GM18519 (cell line): ENCODE results near the gene PPP2R1B.

Experiments
- ATAC-seq: cut with Tn5 transposase; IDR thresholded peaks from one replicate; pipeline ENCODE4 v1.9.1; 2021; ENCODE audit warnings: mild to moderate bottlenecking, moderate library complexity; ENCODE audit not compliant: unreplicated experiment, low FRiP score

Gene PPP2R1B

DNA sequence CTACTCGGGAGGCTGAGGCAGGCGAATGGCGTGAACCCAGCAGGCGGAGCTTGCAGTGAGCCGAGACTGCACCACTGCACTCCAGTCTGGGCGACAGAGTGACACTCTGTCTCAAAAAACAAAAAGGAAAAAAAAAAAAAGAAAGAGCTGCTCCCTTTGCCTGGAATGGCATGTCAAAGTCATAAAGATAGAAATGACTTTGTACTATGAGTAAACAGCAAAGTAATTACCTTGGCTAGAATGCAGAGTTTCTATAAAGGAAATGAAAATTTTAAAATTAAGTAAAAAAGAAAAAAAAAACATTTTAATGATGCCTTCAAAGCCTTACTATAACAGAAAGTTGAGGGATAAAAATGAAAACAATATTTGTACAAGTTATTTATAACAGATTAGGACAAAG, 10.1 kb downstream of the PPP2R1B start:
- no peak for ATAC-seq

DNA sequence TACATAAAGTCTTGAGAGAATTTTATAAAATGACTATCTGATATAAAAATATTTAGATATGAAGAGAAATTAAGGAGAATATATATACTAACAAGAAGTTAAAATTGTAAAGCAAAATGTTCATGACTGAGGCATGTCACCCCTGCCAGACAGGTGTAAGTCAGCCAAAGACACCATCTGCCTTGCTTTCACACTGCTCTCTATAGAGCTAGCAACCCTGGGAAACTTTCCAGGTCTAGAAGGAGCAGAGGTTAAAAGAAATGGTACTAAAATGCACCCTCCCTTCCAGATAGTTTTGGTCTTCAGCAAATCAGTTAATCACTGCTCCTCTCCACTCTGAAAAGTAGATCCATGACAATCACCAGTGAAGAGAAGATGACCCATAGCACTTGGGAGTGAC, 16.5 kb downstream of the PPP2R1B start:
- ATAC-seq, result no peak

DNA sequence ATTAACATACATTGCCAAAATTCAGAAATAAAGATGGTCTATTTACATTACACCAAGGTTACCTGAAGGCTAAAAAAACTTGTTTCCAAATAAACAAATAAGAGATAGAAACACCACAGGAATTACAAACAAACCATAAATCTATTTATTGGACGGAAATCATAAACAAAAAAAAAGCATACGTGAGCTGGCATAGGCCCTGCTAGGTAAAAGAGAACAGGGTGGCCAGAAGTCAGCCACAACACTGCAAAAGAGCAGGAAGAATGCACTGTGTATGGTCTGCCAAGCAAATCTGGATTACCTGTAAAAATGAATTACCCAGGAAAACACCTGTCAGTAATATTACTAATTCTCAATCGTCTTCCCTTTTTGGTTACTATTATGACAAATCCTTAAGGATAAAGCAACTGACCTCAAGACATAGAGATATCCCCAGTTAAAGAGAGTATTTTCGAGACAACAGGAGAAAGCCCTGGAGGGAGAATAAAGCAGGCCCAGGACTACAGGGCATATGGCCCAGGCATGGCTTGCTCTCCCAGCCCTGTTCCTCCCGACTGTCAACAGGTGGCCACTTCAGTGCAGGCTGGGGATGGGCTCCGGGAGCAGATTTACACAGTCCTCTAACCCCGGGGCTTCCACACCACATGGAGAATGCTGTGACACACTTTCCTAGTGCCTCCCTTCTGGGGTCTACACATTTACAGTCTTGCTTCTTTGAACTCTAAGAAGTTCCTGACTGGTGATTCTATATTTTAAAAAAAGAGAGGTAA, 18.0 kb downstream of the PPP2R1B start:
- ATAC-seq, result no peak

DNA sequence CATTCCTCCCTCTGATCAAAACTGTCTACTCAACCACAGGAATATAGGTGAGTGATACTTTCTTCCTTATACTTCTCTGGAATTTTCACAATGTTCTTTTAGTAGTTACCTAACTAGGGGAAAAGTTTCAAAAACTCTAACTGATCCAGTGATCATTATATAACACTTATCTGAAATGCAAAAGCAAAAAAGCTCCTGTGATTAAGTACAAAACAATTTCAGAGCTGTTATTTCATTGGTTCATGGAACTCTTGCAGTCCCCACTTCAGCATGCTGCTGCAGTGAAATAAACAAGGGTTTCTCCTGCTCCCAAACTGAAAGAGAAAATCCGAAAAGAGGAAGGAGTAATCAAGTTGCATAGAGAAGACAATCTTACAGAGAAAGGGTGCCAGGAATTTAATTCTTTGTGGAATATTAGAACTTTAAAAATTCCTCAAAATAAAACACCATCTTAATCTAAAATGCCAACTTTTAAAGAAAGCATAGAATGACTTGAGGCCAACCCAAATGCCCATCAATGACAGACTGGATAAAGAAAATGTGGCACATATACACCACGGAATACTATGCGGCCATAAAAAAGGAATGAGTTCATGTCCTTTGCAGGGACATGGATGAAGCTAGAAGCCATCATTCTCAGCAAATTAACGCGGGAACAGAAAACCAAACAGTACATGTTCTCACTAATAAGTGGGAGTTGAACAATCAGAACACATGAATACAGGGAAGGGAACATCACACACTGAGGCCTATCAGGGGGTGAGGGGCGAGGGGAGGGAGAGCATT, 20.3 kb downstream of the PPP2R1B start:
- ATAC-seq, result no peak

DNA sequence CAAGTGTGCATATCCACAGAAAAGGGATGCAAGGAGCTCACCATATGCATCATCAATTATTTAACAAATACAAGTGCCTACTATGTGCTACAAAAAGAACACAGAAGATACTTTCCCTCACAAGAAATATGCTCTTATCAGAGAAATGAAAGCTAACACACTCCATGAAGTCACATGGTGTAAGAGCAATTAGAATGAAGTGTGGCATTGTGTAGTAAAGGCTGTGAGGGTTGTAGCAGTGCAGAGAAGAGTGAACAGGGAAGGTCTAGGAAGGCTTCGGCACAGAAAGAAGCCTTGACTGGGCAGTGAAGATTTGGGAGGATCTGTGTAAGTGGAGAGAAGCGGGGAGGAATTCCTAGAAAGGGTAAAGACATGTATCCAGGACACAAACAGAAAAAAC, 22.5 kb downstream of the PPP2R1B start:
- no peak for ATAC-seq

DNA sequence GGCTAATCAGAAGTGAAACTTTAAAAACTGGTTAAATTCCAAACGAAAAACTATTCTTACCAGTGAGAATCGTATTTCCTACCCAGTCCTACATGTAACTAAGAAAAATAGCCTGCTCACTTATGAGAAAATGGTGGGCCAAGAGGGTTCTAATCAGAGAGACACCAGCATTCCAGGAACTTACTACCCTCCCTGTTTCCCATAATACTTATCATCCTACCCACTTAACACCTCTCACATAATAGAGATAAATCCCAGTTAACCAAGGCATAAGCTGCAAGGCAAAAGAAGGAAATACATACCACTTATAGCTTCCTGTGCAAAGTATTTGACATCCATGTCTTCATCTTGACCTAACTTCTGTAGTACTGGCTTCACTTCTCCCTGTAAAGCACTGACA, 24.4 kb downstream of the PPP2R1B start:
- no peak for ATAC-seq

DNA sequence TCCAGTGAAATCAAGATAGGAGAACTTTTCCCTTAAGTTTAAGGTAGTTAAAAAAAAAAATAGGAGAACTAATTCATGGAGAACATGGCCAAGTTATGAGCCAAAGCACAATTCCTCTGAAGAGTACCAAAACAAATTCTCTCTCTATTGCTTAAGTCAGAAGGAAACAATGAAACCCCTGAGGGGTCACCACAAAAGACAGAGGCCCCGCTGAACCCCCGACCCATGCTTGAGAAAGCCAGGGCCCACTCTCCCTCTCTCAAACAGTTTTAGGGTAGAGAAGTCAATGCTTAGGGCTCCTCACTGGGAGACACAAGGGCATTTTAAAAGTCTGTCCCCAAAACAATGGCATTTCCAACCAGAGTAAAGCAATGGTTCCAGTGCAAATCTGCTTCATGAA, 26.9 kb downstream of the PPP2R1B start:
- ATAC-seq, result no peak

DNA sequence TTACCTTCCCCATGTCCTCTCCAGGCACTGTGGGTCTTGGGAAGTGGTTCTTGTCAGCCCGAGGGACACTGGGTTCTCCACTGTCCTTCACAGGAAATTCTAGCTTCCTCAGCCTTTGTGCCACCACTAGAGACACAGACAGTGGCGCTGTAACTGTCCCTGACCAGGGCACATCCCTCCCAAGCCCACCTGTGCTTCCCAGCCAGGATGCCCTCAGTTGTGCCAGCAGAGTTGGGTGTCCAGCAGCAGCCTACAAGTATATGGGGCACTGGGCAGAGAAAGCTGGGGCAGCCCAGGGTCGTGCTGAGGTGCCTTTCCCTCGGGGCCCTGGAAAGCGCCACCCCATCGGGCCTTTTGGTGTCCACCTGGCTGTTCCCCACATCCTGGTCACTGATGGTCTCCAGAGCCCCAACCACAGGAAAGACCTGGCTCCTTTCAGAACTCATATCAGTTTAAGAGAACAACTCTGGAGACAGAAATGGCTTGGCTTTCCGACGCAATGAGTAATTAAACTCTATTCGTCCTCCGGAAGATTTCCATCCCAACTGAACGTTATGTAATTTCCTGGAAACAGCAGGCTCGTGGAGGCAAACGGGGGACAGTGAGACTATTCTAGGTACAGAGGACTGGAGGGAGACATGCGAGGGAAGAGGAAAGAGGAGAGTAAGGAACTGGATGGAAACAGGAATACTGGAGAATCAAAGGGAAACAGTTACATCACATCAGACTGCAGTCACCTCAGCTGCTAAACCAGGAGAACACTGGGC, 28.6 kb downstream of the PPP2R1B start:
- no peak for ATAC-seq

DNA sequence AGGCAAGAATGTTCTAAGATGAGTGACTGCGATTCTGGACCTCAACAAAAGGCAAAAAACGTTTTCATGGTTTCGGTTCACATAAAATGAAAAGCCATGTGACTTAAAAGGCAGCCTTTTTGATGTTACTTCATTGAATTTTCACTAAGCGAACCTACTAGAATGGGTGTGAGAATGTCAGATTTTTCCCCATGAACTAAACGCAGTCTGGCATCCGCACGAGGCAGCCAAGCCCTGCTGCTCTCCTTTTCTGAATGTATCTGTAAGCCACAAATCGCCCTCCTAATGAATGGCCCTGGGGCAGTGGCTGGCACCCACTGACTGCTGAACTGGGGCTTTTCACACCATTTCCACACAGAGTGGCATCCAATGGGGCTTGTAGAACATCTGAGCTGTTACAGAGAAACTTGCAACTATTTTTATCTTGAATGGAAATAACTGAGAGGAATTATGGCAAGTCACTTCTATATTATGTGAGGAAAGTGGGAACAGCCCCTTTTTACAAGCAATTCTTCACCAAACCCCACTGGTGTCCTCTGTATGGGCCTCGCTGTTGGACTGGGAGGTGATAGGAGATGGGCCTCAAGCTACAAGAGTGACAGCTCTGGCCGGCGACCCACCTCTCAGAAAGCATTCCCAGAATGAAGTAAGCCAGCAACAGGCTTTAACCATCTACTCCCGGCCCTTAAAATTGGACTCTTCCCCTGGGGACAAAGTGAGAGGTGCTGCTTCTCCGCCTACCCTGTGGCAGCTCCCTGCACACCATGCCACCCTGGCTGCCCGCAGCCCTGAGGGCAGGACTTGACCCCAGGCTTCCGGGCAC, 29.4 kb downstream of the PPP2R1B start:
- ATAC-seq, result no peak

DNA sequence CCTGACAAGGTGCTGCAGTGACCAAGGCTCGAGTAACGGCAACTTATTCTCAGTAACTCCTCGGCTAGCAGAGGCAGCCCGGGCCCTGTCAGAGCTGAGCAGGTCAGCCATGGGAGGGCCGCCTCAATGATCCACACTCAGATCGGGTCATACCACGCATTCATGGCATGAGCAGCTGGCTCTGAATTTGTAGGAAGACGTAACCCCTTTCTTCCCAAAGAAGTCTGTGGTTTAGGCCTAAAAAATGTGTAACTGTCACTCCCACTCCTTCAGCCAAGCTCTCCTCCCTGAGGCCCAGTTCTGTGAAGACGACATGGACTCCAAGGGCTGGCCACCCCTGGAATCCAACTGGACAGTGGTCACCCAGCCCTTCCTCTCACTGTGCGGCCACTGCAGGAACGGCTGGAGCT, 30.0 kb downstream of the PPP2R1B start:
- no peak for ATAC-seq

DNA sequence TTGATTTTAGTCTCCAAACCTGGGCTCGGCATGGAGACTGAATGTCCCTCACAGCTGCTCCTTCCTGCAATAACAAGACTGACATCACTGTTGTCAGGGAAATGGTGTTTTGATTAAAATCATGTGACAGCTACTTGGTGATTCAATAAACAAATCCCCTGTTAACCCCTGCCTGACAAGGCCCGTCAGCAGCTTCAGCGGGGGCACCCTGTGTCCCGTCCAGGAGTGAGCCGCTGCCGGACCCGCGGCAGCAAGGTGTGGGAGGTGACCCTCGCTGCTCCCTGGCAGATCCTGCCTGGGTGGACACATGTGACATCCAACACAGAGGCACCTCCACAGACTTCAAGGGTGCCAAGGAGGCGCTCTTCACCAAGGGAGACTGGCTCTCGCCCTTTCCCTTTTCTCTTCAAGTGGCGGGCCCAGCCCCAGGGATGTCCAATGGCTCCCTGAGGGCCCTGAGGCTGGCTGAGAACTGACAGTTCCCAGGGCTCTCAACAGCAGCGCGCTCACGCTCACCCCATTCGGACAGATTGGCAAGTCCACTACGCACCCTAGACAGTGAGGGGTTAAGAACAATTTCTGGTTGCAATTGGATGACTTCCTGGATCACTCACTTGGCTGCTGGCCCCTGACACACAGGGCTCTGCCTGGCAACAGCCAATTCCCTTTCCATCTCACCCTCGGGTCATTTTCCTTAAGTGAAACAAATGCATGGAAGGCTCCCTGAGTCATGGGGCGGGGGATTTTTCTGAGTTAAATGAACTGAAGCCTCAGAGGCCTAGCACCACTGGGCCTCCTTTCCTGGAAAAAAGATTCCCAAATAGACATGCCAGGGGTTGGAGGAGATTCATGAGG, 30.7 kb downstream of the PPP2R1B start:
- ATAC-seq, result no peak

DNA sequence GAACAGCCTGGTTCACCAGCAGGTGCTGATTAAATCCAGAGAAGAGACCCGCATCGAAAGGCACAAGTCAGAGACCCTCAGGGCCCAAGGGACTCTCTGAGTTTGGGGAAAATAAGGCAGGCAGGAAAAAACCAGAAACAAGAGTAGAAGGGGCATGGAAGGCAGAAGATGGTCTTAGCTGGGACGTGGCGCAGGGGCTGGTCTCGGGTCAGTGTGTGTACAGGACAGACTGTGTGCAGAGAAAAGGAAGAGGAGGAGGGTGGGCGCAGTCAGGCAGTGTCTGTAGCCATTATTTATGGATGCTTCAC, 31.3 kb downstream of the PPP2R1B start:
- ATAC-seq, result no peak

DNA sequence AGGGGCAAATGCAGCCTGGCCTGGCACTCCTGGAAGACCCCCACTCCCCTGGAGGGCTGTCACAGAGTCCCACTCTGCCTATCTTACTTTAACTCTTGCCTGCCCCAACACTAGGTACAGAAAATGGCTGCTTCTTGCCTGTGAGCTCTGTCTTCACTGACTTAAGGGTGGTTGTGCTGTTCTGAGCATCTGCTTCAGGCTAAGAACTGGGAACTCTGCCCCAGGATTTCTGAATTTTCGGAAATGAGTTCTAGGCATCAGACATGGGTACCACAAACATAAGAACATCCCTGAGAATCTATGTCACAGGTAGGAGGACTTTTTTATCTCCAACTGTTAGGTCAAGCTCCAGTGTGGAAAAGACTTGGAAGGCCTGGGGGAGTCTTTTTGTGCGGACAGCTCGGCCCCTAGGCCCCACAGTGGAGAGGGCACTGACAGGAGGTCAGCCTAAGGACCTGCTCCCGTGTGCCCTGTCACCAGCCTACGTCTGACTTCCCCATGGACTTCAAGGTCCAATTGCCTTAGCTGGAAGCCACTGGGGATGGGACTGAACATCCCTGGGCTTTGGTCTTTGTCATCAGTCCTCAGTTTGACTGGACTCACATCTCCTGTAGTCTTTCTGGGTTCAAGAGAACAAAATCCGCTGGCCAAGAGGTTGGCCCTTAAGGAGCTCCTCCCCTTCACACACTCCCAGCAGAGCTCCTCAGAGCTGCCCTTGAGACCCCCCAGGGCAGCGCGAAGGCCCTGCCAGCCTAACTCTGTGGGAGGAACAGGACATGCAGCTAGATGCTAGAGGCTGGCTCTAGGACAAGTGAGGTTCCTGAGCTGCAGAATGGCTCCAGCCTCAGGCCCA, 31.9 kb downstream of the PPP2R1B start:
- ATAC-seq, result no peak

DNA sequence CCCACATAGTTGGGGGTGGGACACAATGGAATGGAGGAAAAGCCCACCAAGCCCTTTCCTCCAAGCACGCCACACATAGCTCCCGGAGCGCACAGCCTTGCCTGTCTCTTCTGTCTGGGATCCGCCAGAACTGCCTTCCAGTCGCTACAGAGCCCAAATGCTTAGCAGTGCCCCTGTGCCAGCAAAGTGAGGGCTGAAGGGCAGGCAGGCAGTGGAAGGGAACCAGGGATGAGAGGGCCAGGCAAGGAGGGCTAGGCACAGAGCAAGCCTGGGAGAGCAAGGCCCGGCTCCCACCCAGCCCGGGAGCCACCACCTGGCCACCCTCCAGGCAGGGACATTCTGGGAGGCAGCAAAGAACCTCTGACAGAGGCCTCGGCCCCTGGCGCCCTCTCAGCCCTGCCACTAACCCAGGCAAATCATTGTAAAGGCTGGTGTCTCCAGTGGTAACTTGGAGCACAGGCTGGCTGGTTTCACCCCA, 32.5 kb downstream of the PPP2R1B start:
- no peak for ATAC-seq

DNA sequence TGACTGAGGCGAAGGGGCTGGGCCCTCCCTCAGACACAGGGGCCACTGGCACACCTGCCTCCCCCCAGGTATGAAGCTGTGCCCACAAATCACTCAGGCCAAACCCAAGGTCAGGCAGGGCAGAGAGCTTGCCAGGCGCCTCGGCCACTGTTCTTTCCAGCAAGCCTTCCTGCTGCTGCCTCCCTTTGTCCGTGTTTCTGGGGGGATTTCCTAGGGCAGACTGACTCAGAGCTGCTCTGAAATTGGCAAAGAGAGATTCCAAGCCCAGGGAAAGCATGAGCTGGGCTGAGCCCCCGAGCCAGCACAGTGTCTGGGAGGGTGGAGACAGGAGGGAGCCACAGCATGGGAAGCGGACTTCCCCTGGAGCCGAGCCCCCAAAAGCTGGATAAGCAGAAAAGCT, 33.2 kb downstream of the PPP2R1B start:
- no peak for ATAC-seq

DNA sequence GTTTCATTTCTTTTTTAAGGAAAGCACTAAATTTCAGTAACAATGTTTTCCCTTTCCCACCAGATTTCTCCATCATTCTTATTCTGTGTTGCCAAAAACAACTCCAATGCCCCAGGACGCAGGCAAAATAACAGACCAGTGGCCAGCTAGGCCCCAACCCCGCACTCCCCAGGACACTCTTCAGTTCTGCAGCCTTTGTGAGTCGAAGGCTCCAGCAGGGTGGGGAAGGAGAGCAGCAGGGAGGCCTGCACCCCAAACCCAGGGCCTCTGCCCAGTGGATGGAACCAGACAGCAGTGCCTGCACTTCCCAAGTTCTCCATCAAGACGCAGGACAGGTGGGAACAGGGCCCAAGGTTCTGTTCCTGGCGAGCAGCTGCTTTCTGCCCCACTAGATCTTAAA, 34.4 kb downstream of the PPP2R1B start:
- ATAC-seq, result no peak

DNA sequence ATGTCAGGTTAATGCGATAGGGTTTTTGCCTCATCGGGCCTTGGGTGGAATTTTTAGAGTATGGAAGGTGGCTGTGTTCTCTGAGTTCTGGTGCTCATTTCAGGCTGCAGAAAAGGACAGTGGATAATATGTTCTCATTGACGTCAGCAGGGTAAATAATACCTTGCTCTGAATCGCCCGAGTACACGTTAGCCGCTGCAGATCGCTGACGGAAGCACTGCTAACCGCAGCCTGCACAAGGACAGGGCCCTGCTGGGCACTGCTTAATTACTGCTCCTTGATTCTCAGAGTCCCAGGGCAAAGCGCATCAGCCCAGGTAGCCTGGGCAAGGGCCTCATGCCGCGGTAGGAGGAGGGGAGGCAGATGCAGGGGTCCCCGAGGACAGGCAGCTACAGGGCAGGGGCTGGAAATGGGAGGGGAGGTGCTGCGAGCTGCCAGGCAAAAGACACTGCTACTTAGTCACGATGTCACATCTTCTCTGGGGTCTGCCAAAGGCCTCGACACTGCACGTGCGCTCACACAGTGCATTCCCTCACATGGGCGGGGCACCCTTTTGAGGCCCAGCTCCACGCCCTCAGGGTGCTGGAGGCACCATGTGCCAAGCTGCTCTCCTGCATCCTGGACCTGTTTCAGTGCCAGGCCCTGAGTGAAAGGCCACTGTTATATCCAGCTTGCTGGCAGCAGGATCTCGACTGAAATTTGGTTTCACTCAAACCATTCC, 35.2 kb downstream of the PPP2R1B start:
- ATAC-seq, result no peak

DNA sequence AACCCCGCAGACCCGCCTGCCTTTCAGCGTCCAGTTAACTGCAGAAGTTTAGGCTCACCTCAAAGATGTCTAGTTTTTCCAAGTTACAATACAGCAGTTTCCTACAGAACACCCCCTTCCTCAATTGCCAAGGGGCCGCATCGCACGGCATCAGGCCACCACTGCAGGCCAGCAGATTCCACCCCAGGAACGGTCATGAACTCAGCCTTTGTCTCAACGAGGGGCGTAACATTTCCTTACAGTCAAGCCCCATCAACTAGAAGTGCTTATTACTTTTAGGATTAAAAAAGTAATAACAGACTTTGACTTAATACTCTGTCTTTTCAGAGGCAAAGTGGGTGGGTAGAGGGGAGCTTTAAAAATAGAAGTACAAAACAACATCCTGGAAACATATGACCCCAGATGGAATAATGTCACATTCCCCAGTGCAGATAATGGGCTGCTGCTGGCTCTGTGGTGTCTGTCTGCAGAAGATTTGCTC, 36.3 kb downstream of the PPP2R1B start:
- ATAC-seq, result no peak
